GM18507 (cell line): Measurements from ENCODE around the gene MUC22.
"Not testable (repeated sequence)": the region's sequence is repeated elsewhere in the genome, so short reads cannot be mapped to it uniquely, and the experiment has no call there.

Experiments
- DNase-seq: peaks from one replicate; pipeline ENCODE4 v3.0.0; 2011; ENCODE audit warnings: low read depth; ENCODE audit not compliant: insufficient read length; ENCODE audit errors: extremely low spot score
- FAIRE-seq: peaks from 2 replicates; lab custom pipeline; 2011; peaks lifted over from hg19 to GRCh38; lab: Jason Lieb, UNC

MUC22 gene

DNA sequence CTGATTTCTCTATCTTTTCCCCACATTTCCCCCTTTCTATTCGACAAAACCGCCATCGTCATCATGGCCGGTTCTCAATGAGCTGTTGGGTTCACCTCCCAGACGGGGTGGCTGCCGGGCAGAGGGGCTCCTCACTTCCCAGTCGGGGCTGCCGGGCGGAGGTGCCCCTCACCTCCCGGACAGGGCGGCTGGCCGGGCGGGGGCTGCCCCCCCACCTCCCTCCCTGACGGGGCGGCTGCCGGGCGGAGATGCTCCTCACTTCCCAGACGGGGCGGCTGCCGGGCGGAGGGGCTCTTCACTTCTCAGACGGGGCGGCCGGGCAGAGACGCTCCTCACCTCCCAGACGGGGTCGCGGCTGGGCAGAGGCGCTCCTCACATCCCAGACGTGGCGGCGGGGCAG, 56.8 kb downstream of the MUC22 start:
- not testable (repeated sequence) for DNase-seq, FAIRE-seq

GRCh38 chr6:31067891-31068668, 57.8 kb downstream of the MUC22 start:
- FAIRE-seq, DNase-seq: not testable (repeated sequence)

- DNase-seq (peak; percentile 54), FAIRE-seq (peak; percentile 85)
These were observed 58.5 kb downstream of the MUC22 start for GRCh38 chr6:31068669-31069340.

DNA sequence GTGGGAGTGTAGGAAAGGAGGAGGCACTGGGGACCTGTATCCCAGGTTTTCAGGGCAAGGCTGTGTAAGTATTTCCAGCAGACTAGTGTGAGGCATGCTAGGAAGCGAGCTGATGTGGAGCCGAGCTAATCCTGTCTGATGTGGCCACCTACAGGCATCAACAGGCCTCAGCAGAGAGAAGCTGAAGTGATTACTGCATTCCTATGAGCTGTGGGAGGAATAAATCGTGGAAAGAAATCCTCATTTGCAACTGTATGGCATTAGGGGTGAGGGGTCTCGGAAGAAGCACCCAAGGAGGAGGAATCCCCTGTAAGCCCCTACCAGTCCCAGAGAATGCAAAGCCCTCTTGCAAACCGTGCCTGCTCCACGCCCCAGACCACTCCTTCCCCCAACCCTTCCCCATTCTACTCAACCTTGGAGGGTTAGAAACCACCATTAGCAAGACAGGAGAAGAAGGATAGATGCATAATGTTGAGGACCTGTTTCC, 60.5 kb downstream of the MUC22 start:
- no peak for DNase-seq
- no peak for FAIRE-seq

- no peak for FAIRE-seq
- no peak for DNase-seq
These were observed 64.1 kb downstream of the MUC22 start for GRCh38 chr6:31074401-31074800.

GRCh38 chr6:31075528-31075927, 65.3 kb downstream of the MUC22 start:
- FAIRE-seq (no peak), DNase-seq (no peak)

GRCh38 chr6:31076611-31077010, 66.3 kb downstream of the MUC22 start:
- FAIRE-seq: no peak
- no peak for DNase-seq

GRCh38 chr6:31079656-31080261, 69.5 kb downstream of the MUC22 start:
- DNase-seq (no peak), FAIRE-seq (peak; percentile 67)

- FAIRE-seq (no peak), DNase-seq (no peak)
These were observed 71.6 kb downstream of the MUC22 start for GRCh38 chr6:31081872-31082271.

DNA sequence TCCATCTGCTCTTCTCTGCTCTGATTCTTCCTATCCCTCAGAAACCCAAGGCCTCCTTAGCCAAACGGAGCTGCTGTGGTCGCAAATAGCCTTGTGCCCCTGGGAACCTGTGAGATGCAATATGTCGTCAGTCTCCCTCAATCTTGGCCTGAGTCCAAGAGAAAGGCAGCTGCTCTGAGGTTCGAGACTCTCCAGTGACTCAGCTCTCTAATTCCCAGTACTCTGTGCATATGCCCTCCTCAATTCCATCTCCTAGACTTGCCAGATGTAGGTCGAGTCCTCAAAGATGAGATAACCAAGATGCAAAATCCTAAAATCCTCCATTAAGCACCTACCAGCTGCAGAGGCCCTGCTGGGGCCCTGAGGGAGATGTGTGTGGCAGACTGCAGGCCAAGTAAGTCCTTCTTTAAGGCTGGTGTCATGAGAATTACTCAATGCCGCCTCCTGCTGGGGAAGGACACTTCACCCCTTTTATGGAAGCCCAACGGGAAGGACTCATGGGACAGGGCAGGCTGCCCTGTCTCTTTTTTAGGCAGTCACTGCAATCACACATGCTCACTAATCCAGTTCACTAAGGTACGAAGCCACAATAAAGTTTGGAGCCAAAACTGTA, 73.6 kb downstream of the MUC22 start:
- peak; percentile 15 for FAIRE-seq
- DNase-seq: no peak
